Activated CD8-positive, alpha-beta memory T cell treated with anti-CD3 and anti-CD28 coated beads, Interleukin-2, amount 50 U/mL, for 1 hour (primary cell): ENCODE data around the gene CRYGN.

Experiments used
- DNase-seq: peaks from one replicate; pipeline ENCODE4 v3.0.0-alpha.2; 2020; ENCODE audit errors: extremely low read depth

Gene CRYGN

GRCh38 chr7:151379534-151380198 is 60.3 kb downstream of the CRYGN start:
- no peak for DNase-seq

DNA sequence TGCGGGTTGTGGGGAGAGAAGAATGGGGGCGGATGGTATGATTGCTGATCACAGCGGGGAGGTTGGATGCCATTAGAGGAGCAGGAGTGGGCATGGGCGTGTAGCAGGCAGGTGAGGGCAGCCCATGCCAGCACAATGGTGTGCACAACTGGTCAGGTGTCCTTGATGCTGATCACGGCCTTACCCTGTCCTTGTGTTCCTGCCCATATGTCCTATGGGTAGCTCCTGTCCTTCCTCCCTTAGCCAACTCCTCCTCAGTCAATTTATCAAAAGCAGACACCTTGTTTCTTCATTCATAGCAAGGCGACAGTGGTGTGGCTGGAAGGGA is 60.8 kb downstream of the CRYGN start:
- no peak for DNase-seq
